ENCODE data around the gene TIMM8B.

GRCh38 chr11:112096194-112096593 is 9.6 kb upstream of the TIMM8B start:
- TF ChIP-seq, protein P1, sequence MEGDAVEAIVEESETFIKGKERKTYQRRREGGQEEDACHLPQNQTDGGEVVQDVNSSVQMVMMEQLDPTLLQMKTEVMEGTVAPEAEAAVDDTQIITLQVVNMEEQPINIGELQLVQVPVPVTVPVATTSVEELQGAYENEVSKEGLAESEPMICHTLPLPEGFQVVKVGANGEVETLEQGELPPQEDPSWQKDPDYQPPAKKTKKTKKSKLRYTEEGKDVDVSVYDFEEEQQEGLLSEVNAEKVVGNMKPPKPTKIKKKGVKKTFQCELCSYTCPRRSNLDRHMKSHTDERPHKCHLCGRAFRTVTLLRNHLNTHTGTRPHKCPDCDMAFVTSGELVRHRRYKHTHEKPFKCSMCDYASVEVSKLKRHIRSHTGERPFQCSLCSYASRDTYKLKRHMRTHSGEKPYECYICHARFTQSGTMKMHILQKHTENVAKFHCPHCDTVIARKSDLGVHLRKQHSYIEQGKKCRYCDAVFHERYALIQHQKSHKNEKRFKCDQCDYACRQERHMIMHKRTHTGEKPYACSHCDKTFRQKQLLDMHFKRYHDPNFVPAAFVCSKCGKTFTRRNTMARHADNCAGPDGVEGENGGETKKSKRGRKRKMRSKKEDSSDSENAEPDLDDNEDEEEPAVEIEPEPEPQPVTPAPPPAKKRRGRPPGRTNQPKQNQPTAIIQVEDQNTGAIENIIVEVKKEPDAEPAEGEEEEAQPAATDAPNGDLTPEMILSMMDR (conservative IDR thresholded peaks at IDR 0.05; ENCODE audit: low read length): no peak
- no peak for TF ChIP-seq EZH2phosphoT487 (IDR thresholded peaks at IDR 0.05; ENCODE audit: borderline replicate concordance)

Data from Loucy (cell line).